ENCODE results near the gene PITRM1. TPM values are rescaled to one million over a fixed set of nuclear protein-coding genes. Genes with fewer than 3 reads are reported as not detected.
A peak's percentile ranks its signal among the peaks of the same experiment; 100 is the strongest.

The PITRM1 gene
- total RNA-seq, 1 donor from 2014 or later = 80.4 TPM

DNA sequence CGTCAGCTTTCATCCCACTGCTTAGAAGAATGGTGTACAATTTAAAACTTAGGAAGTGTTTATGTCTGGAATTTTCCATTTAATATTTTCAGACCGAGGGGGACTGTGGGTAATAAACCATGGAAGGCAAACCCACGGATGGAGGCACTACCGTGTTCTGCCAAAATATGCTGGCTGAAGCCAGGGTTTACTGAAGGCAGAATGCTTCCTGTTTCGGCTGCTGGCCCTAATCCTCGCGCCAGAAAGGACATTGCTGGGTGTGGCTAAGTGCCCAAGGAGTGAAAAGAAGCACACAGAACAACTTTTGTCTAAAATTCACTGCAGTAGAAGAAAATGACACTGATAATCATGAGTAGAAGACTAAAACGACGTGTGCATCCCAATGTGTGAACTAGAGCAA is 32.3 kb downstream of the PITRM1 start:
- H3K9ac ChIP-seq (ENCODE audit: low read length) = no peak overlapping the region
- peaks cover 25% of the 10 kb centered on the region for H4K20me1 ChIP-seq (ENCODE audit: insufficient read depth, low read length)
- H3K4me1 ChIP-seq (ENCODE audit: insufficient read depth, low read length) = no peaks in the 10 kb centered on the region
- no peak for FAIRE-seq
- H3K27ac Mint-ChIP-seq (ENCODE audit: unreplicated experiment) = peak overlapping the region; percentile 41
- peaks cover 15% of the 10 kb centered on the region for H3K4me1 Mint-ChIP-seq (ENCODE audit: low read depth, unreplicated experiment)
- peaks cover 37% of the 10 kb centered on the region for H3K36me3 Mint-ChIP-seq (ENCODE audit: low read depth, unreplicated experiment)
- H3K4me2 ChIP-seq (ENCODE audit: low read length) = no peak overlapping the region
- no peaks in the 10 kb centered on the region for H3K9me3 ChIP-seq (ENCODE audit: insufficient read depth, low read depth, low read length)
- TF ChIP-seq, protein P1, sequence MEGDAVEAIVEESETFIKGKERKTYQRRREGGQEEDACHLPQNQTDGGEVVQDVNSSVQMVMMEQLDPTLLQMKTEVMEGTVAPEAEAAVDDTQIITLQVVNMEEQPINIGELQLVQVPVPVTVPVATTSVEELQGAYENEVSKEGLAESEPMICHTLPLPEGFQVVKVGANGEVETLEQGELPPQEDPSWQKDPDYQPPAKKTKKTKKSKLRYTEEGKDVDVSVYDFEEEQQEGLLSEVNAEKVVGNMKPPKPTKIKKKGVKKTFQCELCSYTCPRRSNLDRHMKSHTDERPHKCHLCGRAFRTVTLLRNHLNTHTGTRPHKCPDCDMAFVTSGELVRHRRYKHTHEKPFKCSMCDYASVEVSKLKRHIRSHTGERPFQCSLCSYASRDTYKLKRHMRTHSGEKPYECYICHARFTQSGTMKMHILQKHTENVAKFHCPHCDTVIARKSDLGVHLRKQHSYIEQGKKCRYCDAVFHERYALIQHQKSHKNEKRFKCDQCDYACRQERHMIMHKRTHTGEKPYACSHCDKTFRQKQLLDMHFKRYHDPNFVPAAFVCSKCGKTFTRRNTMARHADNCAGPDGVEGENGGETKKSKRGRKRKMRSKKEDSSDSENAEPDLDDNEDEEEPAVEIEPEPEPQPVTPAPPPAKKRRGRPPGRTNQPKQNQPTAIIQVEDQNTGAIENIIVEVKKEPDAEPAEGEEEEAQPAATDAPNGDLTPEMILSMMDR (IDR thresholded peaks at IDR 0.05; ENCODE audit: insufficient read depth, low read depth, low read length) = no peak
- no peak for TF ChIP-seq EZH2 (IDR thresholded peaks at IDR 0.05; ENCODE audit: insufficient read depth, low read length)
- H3K79me2 ChIP-seq (ENCODE audit: insufficient read depth, low read length) = no peaks in the 10 kb centered on the region
- peaks cover 87% of the 10 kb centered on the region for H3K36me3 ChIP-seq (ENCODE audit: insufficient read depth, low read length)
- no peaks in the 10 kb centered on the region for H3K27me3 Mint-ChIP-seq (ENCODE audit: low read depth, unreplicated experiment)
- no peaks in the 10 kb centered on the region for H3K27me3 ChIP-seq (ENCODE audit: insufficient read depth, low read length)
- no peak for DNase-seq (ENCODE audit: low read depth)
- H3K4me3 ChIP-seq (ENCODE audit: insufficient read depth, low read depth, low read length) = no peak overlapping the region
- H3K4me3 Mint-ChIP-seq (ENCODE audit: unreplicated experiment) = no peak overlapping the region
- no peaks in the 10 kb centered on the region for H3K9me3 Mint-ChIP-seq (ENCODE audit: unreplicated experiment)
- no peak overlapping the region for H2AFZ ChIP-seq (ENCODE audit: low read depth, low read length)
- H3K27ac ChIP-seq (ENCODE audit: low read depth, low read length) = no peak overlapping the region

DNA sequence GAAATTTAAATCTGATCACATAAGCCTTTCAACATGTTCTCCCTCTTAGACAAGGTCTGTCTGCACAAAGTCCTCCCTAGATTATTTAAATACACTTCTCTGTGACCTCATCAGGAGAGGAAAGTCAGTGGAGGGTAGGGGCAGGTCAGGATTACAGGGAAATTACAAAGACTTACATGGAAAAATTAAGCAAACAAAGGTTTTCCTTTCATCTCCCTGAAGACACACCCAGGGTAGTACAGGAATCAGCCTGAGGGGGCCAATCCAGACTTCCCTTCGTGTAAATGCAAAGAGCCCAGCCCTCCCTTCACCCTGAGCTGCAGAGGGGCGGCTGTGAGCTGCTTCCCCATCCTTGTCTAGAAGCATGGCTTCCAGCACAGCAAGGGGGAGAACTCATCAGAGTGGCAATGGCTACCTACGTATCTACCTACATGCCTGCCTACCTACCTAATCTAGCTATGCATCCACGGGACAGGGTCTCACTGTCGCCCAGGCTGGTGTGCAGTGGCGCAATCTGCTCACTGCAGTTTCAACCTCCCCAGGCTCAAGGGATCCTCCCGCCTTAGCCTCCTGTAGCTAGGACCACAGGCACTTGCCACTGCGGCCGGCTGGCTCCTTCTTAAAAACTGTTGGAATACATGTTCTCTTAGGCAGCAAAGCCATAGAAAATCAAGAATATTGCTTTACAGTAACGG is 33.2 kb downstream of the PITRM1 start:
- Mint-ChIP-seq H3K4me1 (ENCODE audit: low read depth, unreplicated experiment) (peaks cover 15% of the 10 kb centered on the region), H3K27ac (ENCODE audit: unreplicated experiment) (no peak overlapping the region), H3K36me3 (ENCODE audit: low read depth, unreplicated experiment) (peaks cover 40% of the 10 kb centered on the region), H3K4me3 (ENCODE audit: unreplicated experiment) (no peak overlapping the region), H3K9me3 (ENCODE audit: unreplicated experiment) (no peaks in the 10 kb centered on the region), H3K27me3 (ENCODE audit: low read depth, unreplicated experiment) (no peaks in the 10 kb centered on the region)
- no peak overlapping the region for H3K4me2 ChIP-seq (ENCODE audit: low read length)
- H3K4me1 ChIP-seq (ENCODE audit: insufficient read depth, low read length) = no peaks in the 10 kb centered on the region
- no peak for FAIRE-seq
- no peak overlapping the region for H3K4me3 ChIP-seq (ENCODE audit: insufficient read depth, low read depth, low read length)
- TF ChIP-seq, protein P1 (IDR thresholded peaks at IDR 0.05; ENCODE audit: insufficient read depth, low read depth, low read length) = no peak
- TF ChIP-seq EZH2 (IDR thresholded peaks at IDR 0.05; ENCODE audit: insufficient read depth, low read length) = no peak
- H3K36me3 ChIP-seq (ENCODE audit: insufficient read depth, low read length) = peaks cover 87% of the 10 kb centered on the region
- H3K27ac ChIP-seq (ENCODE audit: low read depth, low read length) = no peak overlapping the region
- no peak for DNase-seq (ENCODE audit: low read depth)
- H3K9ac ChIP-seq (ENCODE audit: low read length) = no peak overlapping the region
- H3K79me2 ChIP-seq (ENCODE audit: insufficient read depth, low read length) = no peaks in the 10 kb centered on the region
- H2AFZ ChIP-seq (ENCODE audit: low read depth, low read length) = no peak overlapping the region
- no peaks in the 10 kb centered on the region for H3K9me3 ChIP-seq (ENCODE audit: insufficient read depth, low read depth, low read length)
- no peaks in the 10 kb centered on the region for H3K27me3 ChIP-seq (ENCODE audit: insufficient read depth, low read length)
- H4K20me1 ChIP-seq (ENCODE audit: insufficient read depth, low read length) = peaks cover 25% of the 10 kb centered on the region

Measured in astrocyte (in vitro differentiated cells and primary cell).